ENCODE measurements around the gene POLR2F.

- TF ChIP-seq POLR2A (IDR thresholded peaks at IDR 0.05; ENCODE audit: low read length) (no peak), GATA1 (IDR thresholded peaks at IDR 0.05; ENCODE audit: low read depth, low read length) (no peak)
Observed at GRCh38 chr22:37933711-37934376, 19.7 kb upstream of the POLR2F start.

Data from erythroblast (primary cell).